PC-3 (cell line): ENCODE measurements around the gene PLPP7.

Experiments used
- CTCF ChIP-seq: fragments of 300-600 bp; sonication (generic); conservative IDR thresholded peaks from 2 replicates; pipeline ENCODE4 v1.5.1; 2017; ENCODE audit warnings: antibody characterized with exemption, low read depth, mild to moderate bottlenecking, low read length
- EZH2 ChIP-seq: fragments of 300-600 bp; sonication (generic); IDR thresholded peaks from one replicate; pipeline ENCODE4 v1.6.1; 2017; ENCODE audit warnings: antibody characterized with exemption, mild to moderate bottlenecking, low read length; ENCODE audit not compliant: unreplicated experiment
- EZH2phosphoT487 ChIP-seq: fragments of 300-600 bp; sonication (generic); IDR thresholded peaks from 2 replicates; pipeline ENCODE4 v1.6.1; 2018; ENCODE audit warnings: mild to moderate bottlenecking, antibody characterized with exemption, low read length, borderline replicate concordance

GRCh38 chr9:131330814-131331600, 41.5 kb downstream of the PLPP7 start:
- no peak for TF ChIP-seq CTCF
- no peak for TF ChIP-seq EZH2phosphoT487
- TF ChIP-seq EZH2: no peak
